ENCODE data around the gene PAM. TPM values are rescaled to one million over a fixed set of nuclear protein-coding genes. Genes with fewer than 3 reads are reported as not detected.

Gene PAM
- total RNA-seq, 1 experiment from 2014 or later: 90.0 TPM

GRCh38 chr5:102818345-102818744 lies 63.2 kb downstream of the PAM start:
- no peak for ATAC-seq
- H3K9ac ChIP-seq (ENCODE audit: low read length): no peak overlapping the region
- H4K20me1 ChIP-seq (ENCODE audit: low read length): no peaks in the 10 kb centered on the region
- no peak overlapping the region for H3K27ac ChIP-seq (ENCODE audit: low read length)
- no peak overlapping the region for H3K4me3 ChIP-seq (ENCODE audit: low read length)
- H3K4me1 ChIP-seq (ENCODE audit: insufficient read depth, low read length): no peaks in the 10 kb centered on the region
- no peaks in the 10 kb centered on the region for H3K9me2 ChIP-seq (replicated peaks; ENCODE audit: low read length)
- POLR2A ChIA-PET (ENCODE audit: unreplicated experiment): no interaction called here
- BruUV-seq (replicated peaks): no TSS peak
- DNase-seq: no peak
- H3K36me3 ChIP-seq (ENCODE audit: low read depth, low read length): no peaks in the 10 kb centered on the region
- H3K79me2 ChIP-seq (ENCODE audit: low read length): no peaks in the 10 kb centered on the region
- CTCF ChIA-PET: no interaction called here
- H3K4me2 ChIP-seq (ENCODE audit: low read length): no peak overlapping the region
- no peaks in the 10 kb centered on the region for H3K27me3 ChIP-seq (ENCODE audit: low read length)
- intact Hi-C loops (cut with micrococcal nuclease): no loop called here
- H2AFZ ChIP-seq (ENCODE audit: low read length): no peak overlapping the region
- no peaks in the 10 kb centered on the region for H3F3A ChIP-seq (ENCODE audit: low read length, unreplicated experiment)
- no peaks in the 10 kb centered on the region for H3K9me3 ChIP-seq (ENCODE audit: low read length)
- no peak for TF ChIP-seq EZH2 (IDR thresholded peaks at IDR 0.05; ENCODE audit: low read length, unreplicated experiment)
- TF ChIP-seq, protein P1, sequence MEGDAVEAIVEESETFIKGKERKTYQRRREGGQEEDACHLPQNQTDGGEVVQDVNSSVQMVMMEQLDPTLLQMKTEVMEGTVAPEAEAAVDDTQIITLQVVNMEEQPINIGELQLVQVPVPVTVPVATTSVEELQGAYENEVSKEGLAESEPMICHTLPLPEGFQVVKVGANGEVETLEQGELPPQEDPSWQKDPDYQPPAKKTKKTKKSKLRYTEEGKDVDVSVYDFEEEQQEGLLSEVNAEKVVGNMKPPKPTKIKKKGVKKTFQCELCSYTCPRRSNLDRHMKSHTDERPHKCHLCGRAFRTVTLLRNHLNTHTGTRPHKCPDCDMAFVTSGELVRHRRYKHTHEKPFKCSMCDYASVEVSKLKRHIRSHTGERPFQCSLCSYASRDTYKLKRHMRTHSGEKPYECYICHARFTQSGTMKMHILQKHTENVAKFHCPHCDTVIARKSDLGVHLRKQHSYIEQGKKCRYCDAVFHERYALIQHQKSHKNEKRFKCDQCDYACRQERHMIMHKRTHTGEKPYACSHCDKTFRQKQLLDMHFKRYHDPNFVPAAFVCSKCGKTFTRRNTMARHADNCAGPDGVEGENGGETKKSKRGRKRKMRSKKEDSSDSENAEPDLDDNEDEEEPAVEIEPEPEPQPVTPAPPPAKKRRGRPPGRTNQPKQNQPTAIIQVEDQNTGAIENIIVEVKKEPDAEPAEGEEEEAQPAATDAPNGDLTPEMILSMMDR (conservative IDR thresholded peaks at IDR 0.05; ENCODE audit: low read depth, low read length): no peak
- no peak for TF ChIP-seq EZH2phosphoT487 (IDR thresholded peaks at IDR 0.05; ENCODE audit: borderline replicate concordance, low read length)

DNA sequence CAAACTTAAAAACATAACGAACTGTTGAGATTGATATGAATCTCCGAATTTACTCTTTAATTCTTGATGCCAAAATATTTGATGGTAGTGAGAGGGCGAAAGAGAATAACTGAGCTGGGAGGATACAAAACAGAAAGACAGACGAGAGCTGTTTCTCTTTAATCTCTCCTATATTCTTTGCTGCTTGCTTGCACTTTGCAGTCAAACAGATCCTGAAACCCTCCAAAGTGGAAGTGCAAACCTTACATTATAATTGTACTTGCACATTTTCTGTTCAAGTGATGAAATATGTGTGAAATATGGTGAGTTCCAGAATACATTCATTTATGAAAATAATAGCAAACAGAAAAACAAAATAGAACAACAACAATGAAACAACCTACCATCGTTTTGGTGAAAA lies 63.8 kb downstream of the PAM start:
- Histone ChIP-seq H3K36me3 (ENCODE audit: low read depth, low read length) (no peaks in the 10 kb centered on the region), H3K4me1 (ENCODE audit: insufficient read depth, low read length) (no peaks in the 10 kb centered on the region), H3K27ac (ENCODE audit: low read length) (no peak overlapping the region), H3F3A (ENCODE audit: low read length, unreplicated experiment) (no peaks in the 10 kb centered on the region), H4K20me1 (ENCODE audit: low read length) (no peaks in the 10 kb centered on the region), H3K9ac (ENCODE audit: low read length) (no peak overlapping the region), H3K9me3 (ENCODE audit: low read length) (no peaks in the 10 kb centered on the region), H3K4me2 (ENCODE audit: low read length) (no peak overlapping the region), H3K4me3 (ENCODE audit: low read length) (no peak overlapping the region), H3K79me2 (ENCODE audit: low read length) (no peaks in the 10 kb centered on the region), H2AFZ (ENCODE audit: low read length) (no peak overlapping the region), H3K9me2 (replicated peaks; ENCODE audit: low read length) (no peaks in the 10 kb centered on the region), H3K27me3 (ENCODE audit: low read length) (no peaks in the 10 kb centered on the region)
- CTCF ChIA-PET: no interaction called here
- no peak for TF ChIP-seq EZH2 (IDR thresholded peaks at IDR 0.05; ENCODE audit: low read length, unreplicated experiment)
- TF ChIP-seq EZH2phosphoT487 (IDR thresholded peaks at IDR 0.05; ENCODE audit: borderline replicate concordance, low read length): no peak
- TF ChIP-seq, protein P1 (conservative IDR thresholded peaks at IDR 0.05; ENCODE audit: low read depth, low read length): no peak
- no peak for DNase-seq
- BruUV-seq (replicated peaks): no TSS peak
- POLR2A ChIA-PET (ENCODE audit: unreplicated experiment): no interaction called here
- intact Hi-C loops (cut with micrococcal nuclease): no loop called here
- ATAC-seq: no peak

GRCh38 chr5:102819634-102820033 lies 64.5 kb downstream of the PAM start:
- no TSS peak for BruUV-seq (replicated peaks)
- Histone ChIP-seq H3K79me2 (ENCODE audit: low read length) (no peaks in the 10 kb centered on the region), H3K9me3 (ENCODE audit: low read length) (no peaks in the 10 kb centered on the region), H3F3A (ENCODE audit: low read length, unreplicated experiment) (no peaks in the 10 kb centered on the region), H3K4me2 (ENCODE audit: low read length) (no peak overlapping the region), H4K20me1 (ENCODE audit: low read length) (no peaks in the 10 kb centered on the region), H3K27me3 (ENCODE audit: low read length) (no peaks in the 10 kb centered on the region), H3K9ac (ENCODE audit: low read length) (no peak overlapping the region), H3K36me3 (ENCODE audit: low read depth, low read length) (0 out of 2 replicates have a peak, but pooled peaks cover 2% of the 10 kb centered on the region), H3K4me3 (ENCODE audit: low read length) (no peak overlapping the region), H3K27ac (ENCODE audit: low read length) (no peak overlapping the region), H3K9me2 (replicated peaks; ENCODE audit: low read length) (no peaks in the 10 kb centered on the region), H2AFZ (ENCODE audit: low read length) (no peak overlapping the region), H3K4me1 (ENCODE audit: insufficient read depth, low read length) (no peaks in the 10 kb centered on the region)
- ChIA-PET CTCF (interaction anchor here (1.0 kb wide), 1 partner anchor 12 kb away, joined by 9 read pairs; no protein-coding TSS in a partner anchor), POLR2A (ENCODE audit: unreplicated experiment) (interaction anchor here (0.5 kb wide), 1 partner anchor 23 kb away, joined by 3 read pairs; no protein-coding TSS in a partner anchor)
- intact Hi-C loops (cut with micrococcal nuclease): no loop called here
- DNase-seq (no peak), ATAC-seq (no peak)
- TF ChIP-seq, protein P1 (conservative IDR thresholded peaks at IDR 0.05; ENCODE audit: low read depth, low read length): peak; percentile 19; the same call in 1 of the 2 replicates
- TF ChIP-seq EZH2phosphoT487 (IDR thresholded peaks at IDR 0.05; ENCODE audit: borderline replicate concordance, low read length): no peak

Data from PC-3 (cell line).